Prostate gland (tissue), 2 donors: ENCODE results near the gene RPTOR. TPM values are rescaled to one million over a fixed set of nuclear protein-coding genes. Genes with fewer than 3 reads are reported as not detected.

Source experiments
- DNase-seq: peaks from one replicate; pipeline ENCODE4 v3.0.0-alpha.2; 2019; ENCODE audit warnings: low spot score
- H3K27ac ChIP-seq, 2 donors: fragments of 200-600 bp; sonication (generic); 2 replicates each; pipeline ENCODE4 v1.5.1; 2017 to 2019
- H3K27me3 ChIP-seq: fragments of 200-600 bp; sonication (generic); replicated peaks from 2 replicates; pipeline ENCODE4 v1.5.1; 2019; ENCODE audit not compliant: insufficient read depth
- H3K36me3 ChIP-seq, 2 donors: fragments of 200-600 bp; sonication (generic); 1 replicate in 1 of 2; 2 replicates in 1 of 2; pipeline versions ENCODE4 v1.5.1 to v1.8.1; 2017 to 2019
- H3K4me1 ChIP-seq: fragments of 200-600 bp; sonication (generic); replicated peaks from 2 replicates; pipeline ENCODE4 v1.5.1; 2019
- H3K4me3 ChIP-seq, 2 donors: fragments of 200-600 bp; sonication (generic); 2 replicates each; pipeline ENCODE4 v1.5.1; 2017 to 2019
- H3K9me3 ChIP-seq: fragments of 200-600 bp; sonication (generic); 2 replicates; pipeline ENCODE4 v1.5.1; 2017
- POLR2A ChIP-seq: fragments of 450-650 bp; IDR thresholded peaks from one replicate; pipeline ENCODE4 v1.6.1; 2016; ENCODE audit warnings: antibody characterized with exemption, mild to moderate bottlenecking
- POLR2AphosphoS5 ChIP-seq: sonication (generic); formaldehyde crosslinking; IDR thresholded peaks from one replicate; pipeline ENCODE4 v1.6.1; 2017; ENCODE audit warnings: antibody characterized with exemption
- WGBS: methylation state at CpG from one replicate; pipeline ENCODE4 v1.1.5; 2018; 5-methylcytosine and 5-hydroxymethylcytosine counted together
- intact Hi-C: fragments of 100-400 bp; cut with DNase I; formaldehyde crosslinking; loops from one replicate; pipeline ENCODE4 v1.14.2; 2022
- total RNA-seq, 2 donors: library from RNA; depleted of rRNA; stranded (reverse); fragments of >200 nt; gene quantifications; one replicate each; pipeline ENCODE4 v1.1.0, GENCODE V29; 2016
- TF ChIP-seq, protein P1 (sequence below), 4 experiments: fragments of 200-600 bp in 2 of 4; fragments of 450-650 bp in 2 of 4; sonication (generic) in 2 of 4; IDR thresholded peaks; 1 replicate in 3 of 4; 2 replicates in 1 of 4; pipeline ENCODE4 v1.5.1; 2016 to 2019; ENCODE audit warnings: antibody characterized with exemption in 4 of 4, mild to moderate bottlenecking in 2 of 4, moderate library complexity in 2 of 4

The RPTOR gene
- total RNA-seq, 2 donors from 2014 or later = 30.3 to 62.5 TPM

GRCh38 chr17:80687839-80688238 is 143.2 kb downstream of the RPTOR start:
- Histone ChIP-seq H3K27me3 (no peaks in the 10 kb centered on the region), H3K27ac (no peak overlapping the region), H3K9me3 (no peaks in the 10 kb centered on the region), H3K4me1 (no peaks in the 10 kb centered on the region), H3K4me3 (no peak overlapping the region), H3K36me3 (no peaks in the 10 kb centered on the region)
- 95% methylated on average over 9 of the region's 9 CpGs for WGBS
- no peak for TF ChIP-seq POLR2A
- no peak for TF ChIP-seq POLR2AphosphoS5
- TF ChIP-seq, protein P1, sequence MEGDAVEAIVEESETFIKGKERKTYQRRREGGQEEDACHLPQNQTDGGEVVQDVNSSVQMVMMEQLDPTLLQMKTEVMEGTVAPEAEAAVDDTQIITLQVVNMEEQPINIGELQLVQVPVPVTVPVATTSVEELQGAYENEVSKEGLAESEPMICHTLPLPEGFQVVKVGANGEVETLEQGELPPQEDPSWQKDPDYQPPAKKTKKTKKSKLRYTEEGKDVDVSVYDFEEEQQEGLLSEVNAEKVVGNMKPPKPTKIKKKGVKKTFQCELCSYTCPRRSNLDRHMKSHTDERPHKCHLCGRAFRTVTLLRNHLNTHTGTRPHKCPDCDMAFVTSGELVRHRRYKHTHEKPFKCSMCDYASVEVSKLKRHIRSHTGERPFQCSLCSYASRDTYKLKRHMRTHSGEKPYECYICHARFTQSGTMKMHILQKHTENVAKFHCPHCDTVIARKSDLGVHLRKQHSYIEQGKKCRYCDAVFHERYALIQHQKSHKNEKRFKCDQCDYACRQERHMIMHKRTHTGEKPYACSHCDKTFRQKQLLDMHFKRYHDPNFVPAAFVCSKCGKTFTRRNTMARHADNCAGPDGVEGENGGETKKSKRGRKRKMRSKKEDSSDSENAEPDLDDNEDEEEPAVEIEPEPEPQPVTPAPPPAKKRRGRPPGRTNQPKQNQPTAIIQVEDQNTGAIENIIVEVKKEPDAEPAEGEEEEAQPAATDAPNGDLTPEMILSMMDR (IDR thresholded peaks at IDR 0.05) = no peak
- intact Hi-C loops = no loop called here
- no peak for DNase-seq

GRCh38 chr17:80689129-80689619 is 144.5 kb downstream of the RPTOR start:
- Histone ChIP-seq H3K4me1 (no peaks in the 10 kb centered on the region), H3K27me3 (no peaks in the 10 kb centered on the region), H3K9me3 (no peaks in the 10 kb centered on the region), H3K4me3 (no peak overlapping the region), H3K27ac (no peak overlapping the region), H3K36me3 (no peaks in the 10 kb centered on the region)
- intact Hi-C loops = no loop called here
- 87% methylated on average over 13 of the region's 13 CpGs for WGBS
- TF ChIP-seq POLR2AphosphoS5 = no peak
- no peak for TF ChIP-seq POLR2A
- TF ChIP-seq, protein P1 (IDR thresholded peaks at IDR 0.05) = no peak
- no peak for DNase-seq

- intact Hi-C loops = no loop called here
- H3K9me3 ChIP-seq = no peaks in the 10 kb centered on the region
- H3K36me3 ChIP-seq = no peaks in the 10 kb centered on the region
- H3K27me3 ChIP-seq = no peaks in the 10 kb centered on the region
- DNase-seq = no peak
- no peak overlapping the region for H3K27ac ChIP-seq
- H3K4me3 ChIP-seq = no peak overlapping the region
- H3K4me1 ChIP-seq = no peaks in the 10 kb centered on the region
- 95% methylated on average over 10 of the region's 10 CpGs for WGBS
- TF ChIP-seq POLR2A (no peak), POLR2AphosphoS5 (no peak)
- TF ChIP-seq, protein P1 (IDR thresholded peaks at IDR 0.05) = no peak
Measured at GRCh38 chr17:80691784-80692183, 147.1 kb downstream of the RPTOR start.

- TF ChIP-seq POLR2A (no peak), POLR2AphosphoS5 (no peak)
- TF ChIP-seq, protein P1 (IDR thresholded peaks at IDR 0.05) = no peak
- Histone ChIP-seq H3K9me3 (no peaks in the 10 kb centered on the region), H3K27me3 (no peaks in the 10 kb centered on the region), H3K4me1 (no peaks in the 10 kb centered on the region), H3K27ac (no peak overlapping the region), H3K36me3 (no peaks in the 10 kb centered on the region), H3K4me3 (no peak overlapping the region)
- intact Hi-C loops = no loop called here
- DNase-seq = no peak
- 88% methylated on average over 13 of the region's 13 CpGs for WGBS
Measured at GRCh38 chr17:80692931-80693467, 148.4 kb downstream of the RPTOR start.

- H3K36me3 ChIP-seq = no peaks in the 10 kb centered on the region
- H3K9me3 ChIP-seq = no peaks in the 10 kb centered on the region
- intact Hi-C loops = no loop called here
- no peak for DNase-seq
- no peak overlapping the region for H3K27ac ChIP-seq
- no peak overlapping the region for H3K4me3 ChIP-seq
- no peaks in the 10 kb centered on the region for H3K4me1 ChIP-seq
- WGBS = 86% methylated on average over 11 of the region's 12 CpGs
- H3K27me3 ChIP-seq = no peaks in the 10 kb centered on the region
- TF ChIP-seq POLR2AphosphoS5 (no peak), POLR2A (no peak)
Measured at GRCh38 chr17:80693511-80693910, 148.9 kb downstream of the RPTOR start.
